Measurements from ENCODE around the gene KCTD21.
"Not testable (repeated sequence)": the region's sequence is repeated elsewhere in the genome, so short reads cannot be mapped to it uniquely, and the experiment has no call there.

Gene KCTD21

GRCh38 chr11:78187366-78188285 is 800 bp downstream of the KCTD21 start:
- TF ChIP-seq, protein P1, sequence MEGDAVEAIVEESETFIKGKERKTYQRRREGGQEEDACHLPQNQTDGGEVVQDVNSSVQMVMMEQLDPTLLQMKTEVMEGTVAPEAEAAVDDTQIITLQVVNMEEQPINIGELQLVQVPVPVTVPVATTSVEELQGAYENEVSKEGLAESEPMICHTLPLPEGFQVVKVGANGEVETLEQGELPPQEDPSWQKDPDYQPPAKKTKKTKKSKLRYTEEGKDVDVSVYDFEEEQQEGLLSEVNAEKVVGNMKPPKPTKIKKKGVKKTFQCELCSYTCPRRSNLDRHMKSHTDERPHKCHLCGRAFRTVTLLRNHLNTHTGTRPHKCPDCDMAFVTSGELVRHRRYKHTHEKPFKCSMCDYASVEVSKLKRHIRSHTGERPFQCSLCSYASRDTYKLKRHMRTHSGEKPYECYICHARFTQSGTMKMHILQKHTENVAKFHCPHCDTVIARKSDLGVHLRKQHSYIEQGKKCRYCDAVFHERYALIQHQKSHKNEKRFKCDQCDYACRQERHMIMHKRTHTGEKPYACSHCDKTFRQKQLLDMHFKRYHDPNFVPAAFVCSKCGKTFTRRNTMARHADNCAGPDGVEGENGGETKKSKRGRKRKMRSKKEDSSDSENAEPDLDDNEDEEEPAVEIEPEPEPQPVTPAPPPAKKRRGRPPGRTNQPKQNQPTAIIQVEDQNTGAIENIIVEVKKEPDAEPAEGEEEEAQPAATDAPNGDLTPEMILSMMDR (IDR thresholded peaks at IDR 0.05; ENCODE audit: borderline replicate concordance, insufficient read depth, low read depth, low read length) = no peak
- H3K4me3 ChIP-seq (ENCODE audit: low read depth, low read length) = peak overlapping the region; percentile 88

GRCh38 chr11:78181185-78181584 is 7.2 kb downstream of the KCTD21 start:
- no peak overlapping the region for H3K4me3 ChIP-seq (ENCODE audit: low read depth, low read length)
- TF ChIP-seq, protein P1 (IDR thresholded peaks at IDR 0.05; ENCODE audit: borderline replicate concordance, insufficient read depth, low read depth, low read length) = no peak

GRCh38 chr11:78180751-78181150 is 7.7 kb downstream of the KCTD21 start:
- no peak overlapping the region for H3K4me3 ChIP-seq (ENCODE audit: low read depth, low read length)
- TF ChIP-seq, protein P1 (IDR thresholded peaks at IDR 0.05; ENCODE audit: borderline replicate concordance, insufficient read depth, low read depth, low read length) = no peak

- TF ChIP-seq, protein P1 (IDR thresholded peaks at IDR 0.05; ENCODE audit: borderline replicate concordance, insufficient read depth, low read depth, low read length) = no peak
- H3K4me3 ChIP-seq (ENCODE audit: low read depth, low read length) = no peak overlapping the region
Measured at GRCh38 chr11:78179459-78180071, 8.9 kb downstream of the KCTD21 start.

DNA sequence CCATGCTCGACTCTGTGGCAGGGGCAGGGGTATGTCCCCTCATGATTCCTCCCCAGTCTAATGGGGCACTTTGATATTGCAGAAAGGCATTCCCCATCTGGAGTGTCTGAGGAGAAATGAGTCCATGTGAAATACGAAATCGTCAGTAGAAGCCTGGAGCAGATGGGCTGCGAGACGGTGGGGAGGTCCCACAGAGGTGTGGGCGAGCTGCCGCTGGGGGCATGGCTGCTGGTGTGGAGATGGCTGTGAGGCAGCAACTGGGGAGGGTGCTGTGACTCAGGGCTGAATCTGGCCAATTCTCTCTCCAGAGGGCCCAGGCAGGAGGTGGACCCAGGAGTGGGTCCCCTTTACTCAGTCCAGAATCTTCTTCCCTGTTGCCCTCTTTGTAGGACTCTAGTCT is 11.2 kb downstream of the KCTD21 start:
- TF ChIP-seq, protein P1 (IDR thresholded peaks at IDR 0.05; ENCODE audit: borderline replicate concordance, insufficient read depth, low read depth, low read length) = no peak
- no peak overlapping the region for H3K4me3 ChIP-seq (ENCODE audit: low read depth, low read length)

GRCh38 chr11:78176605-78177141 is 11.8 kb downstream of the KCTD21 start:
- no peak overlapping the region for H3K4me3 ChIP-seq (ENCODE audit: low read depth, low read length)
- TF ChIP-seq, protein P1 (IDR thresholded peaks at IDR 0.05; ENCODE audit: borderline replicate concordance, insufficient read depth, low read depth, low read length) = no peak

- not testable (repeated sequence) for H3K4me3 ChIP-seq (ENCODE audit: low read depth, low read length)
Measured at GRCh38 chr11:78175862-78176261, 12.6 kb downstream of the KCTD21 start.

All from GM12875 (cell line).